GM19099 (cell line): ENCODE measurements around the gene FLG2.

Source experiments
- POLR2A ChIP-seq: IDR thresholded peaks from 3 replicates; pipeline ENCODE4 v1.6.1; 2011; ENCODE audit warnings: low read depth; ENCODE audit not compliant: insufficient read length; ENCODE audit errors: extremely low read depth

The FLG2 gene

DNA sequence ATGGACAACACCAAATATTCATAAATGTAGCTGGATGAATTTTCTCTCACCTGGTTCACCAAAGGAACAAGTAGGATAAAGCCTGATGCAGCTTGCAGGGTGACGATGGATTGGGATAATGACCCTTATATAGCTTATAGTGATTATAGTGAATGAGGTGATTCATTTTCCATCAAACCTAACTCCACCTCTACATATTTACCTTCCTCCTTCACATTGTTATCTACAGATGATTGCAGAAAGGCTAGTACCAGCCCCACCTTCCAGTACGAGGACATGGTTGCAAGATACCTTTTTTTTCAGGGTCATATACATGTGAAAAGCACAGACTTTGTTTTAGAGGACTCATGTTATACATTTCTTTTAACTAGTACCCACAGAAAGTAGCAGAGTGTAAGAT lies at the start of gene FLG2:
FLG2 (minus strand) TSS at position 101 of the 400 bp plus-strand sequence. CDS start 1,122 bp downstream, outside the sequence.
- no peak for TF ChIP-seq POLR2A

DNA sequence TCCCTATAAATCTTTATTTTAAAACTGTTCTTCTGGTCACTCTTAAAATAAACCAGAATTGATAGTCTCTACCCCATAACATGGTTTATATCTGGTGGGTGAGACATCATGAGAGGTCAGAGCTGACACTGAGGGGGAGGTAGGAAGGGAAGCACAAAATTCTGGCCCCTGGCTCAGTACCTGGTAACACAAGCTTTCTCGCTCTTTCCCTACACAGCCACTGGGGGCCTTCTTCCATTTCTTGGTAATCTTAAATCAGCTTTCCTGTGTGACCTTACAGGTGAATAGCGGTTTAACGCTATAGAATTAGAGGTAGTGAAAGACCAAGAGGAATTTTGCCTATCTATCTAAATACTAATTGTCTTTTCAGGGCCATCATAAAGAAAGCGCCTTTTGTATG lies 48.9 kb upstream of the FLG2 start:
- TF ChIP-seq POLR2A, result no peak

DNA sequence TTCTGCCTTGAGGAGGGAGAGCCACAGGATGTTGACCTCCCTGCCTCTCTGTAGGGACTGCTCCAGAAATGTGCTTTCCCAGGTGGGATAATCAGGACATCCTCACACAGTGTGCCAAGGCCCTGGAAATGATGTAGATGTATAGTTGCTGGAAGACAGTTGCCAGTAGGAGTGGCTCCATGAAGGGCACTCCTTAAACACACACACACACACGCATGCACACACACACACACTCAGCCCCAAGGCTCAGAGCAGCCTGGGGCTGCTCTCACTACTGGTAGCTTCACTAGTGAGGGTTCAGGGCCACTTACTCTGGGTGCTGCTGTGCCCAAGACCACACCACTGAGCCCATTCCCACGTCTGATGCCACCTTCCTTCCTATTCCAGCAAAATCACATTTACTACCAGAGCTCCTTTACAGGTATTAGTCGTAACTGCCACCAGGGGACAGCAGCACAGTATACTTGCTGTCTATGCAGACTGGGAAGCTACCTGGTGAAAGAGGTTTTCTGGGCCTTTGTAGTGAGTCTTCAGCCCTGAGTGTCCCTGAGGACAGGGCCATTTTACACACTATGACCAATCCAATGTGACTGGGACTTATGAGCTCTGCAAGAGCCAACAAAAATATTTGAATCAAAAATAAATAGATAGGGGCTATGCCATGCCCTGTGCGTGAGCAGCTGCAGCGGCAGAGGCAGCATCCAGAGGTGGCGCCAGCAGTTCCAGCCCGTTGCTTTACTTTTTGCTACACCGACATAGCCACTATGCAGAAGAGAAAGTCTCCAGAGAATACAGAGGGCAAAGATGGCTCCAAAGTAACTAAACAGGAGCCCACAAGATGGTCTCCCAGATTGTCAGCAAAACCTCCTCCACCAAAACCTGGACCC lies 39.2 kb upstream of the FLG2 start:
- no peak for TF ChIP-seq POLR2A

DNA sequence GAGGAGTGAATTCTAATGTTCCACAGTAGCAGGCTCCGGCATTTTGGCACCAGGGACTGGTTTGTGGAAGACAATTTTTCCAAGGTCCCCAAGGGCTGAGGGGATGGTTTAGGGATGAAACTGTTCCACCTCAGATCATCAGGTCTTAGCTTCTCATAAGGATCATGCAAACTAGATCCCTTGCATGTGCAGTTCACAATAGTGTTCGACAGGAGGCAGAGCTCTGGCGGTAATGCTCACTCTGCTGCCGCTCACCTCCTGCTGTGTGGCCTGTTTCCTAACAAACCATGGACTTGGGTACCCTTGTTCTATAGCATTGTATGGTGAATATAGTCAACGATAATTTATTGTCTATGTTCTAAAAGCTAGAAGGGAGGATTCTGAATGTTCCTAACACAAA lies 37.7 kb upstream of the FLG2 start:
- no peak for TF ChIP-seq POLR2A

DNA sequence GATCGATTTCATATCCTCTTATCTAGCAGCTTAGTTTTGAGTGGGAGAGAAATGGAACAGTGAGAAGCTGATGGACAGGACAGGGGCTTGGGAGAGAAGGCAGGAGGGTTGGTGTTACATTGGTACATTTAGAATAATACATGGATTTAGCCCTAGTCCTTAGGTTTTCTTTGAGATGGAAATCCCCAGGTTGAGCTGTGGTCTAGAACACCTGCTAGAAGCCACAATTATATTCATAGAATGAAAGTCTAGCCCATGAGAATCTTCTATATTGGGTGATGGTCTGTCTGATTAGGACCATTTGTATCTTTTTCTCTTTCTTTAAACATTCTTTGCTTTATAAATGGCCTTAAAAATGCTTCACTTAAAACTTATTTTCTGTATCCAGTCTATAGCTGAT lies 34.3 kb upstream of the FLG2 start:
- TF ChIP-seq POLR2A, result no peak

DNA sequence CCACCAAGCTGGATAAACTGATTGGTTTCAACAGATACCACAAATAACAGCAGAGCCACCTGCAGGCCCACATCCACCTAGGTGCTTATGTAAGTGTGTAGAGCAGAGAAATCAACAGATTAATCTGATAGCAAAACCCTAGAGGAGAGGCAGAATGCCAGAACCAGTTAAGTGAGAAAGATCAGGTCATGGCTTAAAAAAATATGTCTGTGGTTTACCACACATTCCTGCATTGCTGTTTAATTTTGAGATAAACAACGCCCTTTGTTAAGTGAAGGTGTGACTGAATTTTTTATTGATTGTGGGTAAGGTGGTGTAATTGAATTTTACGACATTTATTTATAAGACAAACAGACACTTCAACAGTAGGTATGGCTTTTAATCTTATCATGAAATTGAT lies 33.1 kb upstream of the FLG2 start:
- TF ChIP-seq POLR2A, result no peak

DNA sequence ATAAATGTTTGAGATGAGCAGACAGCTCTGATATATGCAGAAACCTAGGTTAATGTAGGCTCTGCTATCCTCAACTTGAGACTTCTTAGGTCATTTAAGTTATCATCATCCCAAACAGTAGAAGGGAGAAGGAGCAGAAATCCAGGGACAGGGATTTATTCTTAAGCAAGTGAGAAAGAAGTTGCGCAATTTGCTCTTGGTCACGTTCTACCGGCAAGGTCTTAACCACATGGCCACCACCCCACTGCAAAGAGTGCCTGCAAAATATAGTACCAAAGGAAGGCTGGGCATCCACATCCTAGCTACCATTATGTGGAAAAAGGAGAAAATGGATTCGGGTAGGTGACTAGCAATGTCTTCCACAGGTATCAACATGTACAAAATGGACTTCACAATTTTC lies 29.1 kb upstream of the FLG2 start:
- no peak for TF ChIP-seq POLR2A

DNA sequence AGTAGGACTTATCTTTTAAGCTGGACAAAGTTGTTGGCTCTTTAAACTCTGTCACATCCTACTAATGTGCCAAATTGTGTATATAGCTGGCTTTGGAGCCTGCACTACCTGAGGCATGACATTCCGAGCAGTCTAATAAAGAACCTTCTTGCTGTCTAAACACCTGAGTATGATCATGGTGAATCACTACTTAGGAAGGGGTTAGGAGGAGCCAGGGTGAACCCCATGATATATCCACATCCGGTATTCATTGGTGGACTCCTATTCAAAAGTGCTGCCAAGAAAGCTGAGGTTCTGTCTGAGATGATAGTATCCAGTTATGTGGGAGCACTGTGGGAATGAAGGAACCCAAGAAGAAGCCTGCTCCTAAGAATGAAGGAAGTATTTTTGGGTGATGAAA lies 27.1 kb upstream of the FLG2 start:
- TF ChIP-seq POLR2A, result no peak

DNA sequence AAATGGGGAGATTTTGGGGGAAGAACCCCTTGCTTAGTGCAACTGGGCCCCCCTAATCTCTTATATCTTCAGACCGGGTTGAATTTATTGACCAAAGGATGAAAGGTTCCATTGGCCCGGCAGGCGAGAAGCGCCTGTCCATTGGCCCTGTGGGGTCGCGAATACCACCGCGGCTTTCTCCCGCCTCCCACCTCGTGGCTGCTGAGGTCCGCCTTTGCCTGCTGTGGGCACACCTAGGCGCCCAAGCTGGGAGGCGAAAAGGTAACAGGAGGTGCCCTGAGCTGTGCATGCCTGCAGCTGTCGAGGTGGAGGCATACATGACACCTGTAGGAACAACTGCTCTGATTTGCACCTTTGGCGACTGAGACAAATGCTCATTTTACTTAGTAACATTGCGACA lies 21.1 kb upstream of the FLG2 start:
- no peak for TF ChIP-seq POLR2A

DNA sequence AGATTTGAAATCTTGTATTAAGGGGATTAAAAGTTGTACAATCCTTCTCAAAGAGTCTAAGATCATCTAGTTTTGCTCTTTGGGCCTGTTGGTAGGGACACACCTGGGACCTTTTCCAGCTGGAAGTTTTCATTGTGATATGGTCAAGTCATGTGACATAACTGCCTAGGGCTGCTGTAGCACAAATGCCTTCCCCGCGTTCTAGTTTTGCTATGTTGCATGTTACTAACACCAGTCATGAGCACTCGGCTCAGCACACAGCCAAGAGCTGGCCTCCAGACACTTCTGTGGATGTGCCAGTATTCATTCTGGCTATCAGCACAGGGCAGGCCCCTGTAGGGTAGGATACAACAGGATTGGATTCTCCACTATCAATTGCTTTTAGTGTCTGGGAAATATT lies 14.6 kb upstream of the FLG2 start:
- TF ChIP-seq POLR2A, result no peak

DNA sequence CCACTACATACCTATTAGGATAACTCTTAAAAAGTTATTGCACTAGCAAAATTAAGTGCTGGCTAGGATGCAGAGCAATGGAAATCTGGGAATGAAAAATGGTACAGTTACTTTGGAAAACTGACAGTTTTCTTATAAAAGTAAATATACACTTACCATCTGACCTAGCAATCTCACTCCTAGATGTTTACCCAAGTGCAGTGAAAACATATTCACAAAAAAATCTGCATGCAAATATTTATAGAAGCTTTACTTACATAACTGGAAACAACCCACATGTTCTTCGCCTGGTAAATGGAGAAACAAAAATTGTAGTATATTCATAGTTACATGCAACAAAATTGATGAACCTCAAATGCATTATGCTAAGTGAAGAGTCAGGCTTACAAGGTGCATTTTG lies 12.9 kb upstream of the FLG2 start:
- no peak for TF ChIP-seq POLR2A

DNA sequence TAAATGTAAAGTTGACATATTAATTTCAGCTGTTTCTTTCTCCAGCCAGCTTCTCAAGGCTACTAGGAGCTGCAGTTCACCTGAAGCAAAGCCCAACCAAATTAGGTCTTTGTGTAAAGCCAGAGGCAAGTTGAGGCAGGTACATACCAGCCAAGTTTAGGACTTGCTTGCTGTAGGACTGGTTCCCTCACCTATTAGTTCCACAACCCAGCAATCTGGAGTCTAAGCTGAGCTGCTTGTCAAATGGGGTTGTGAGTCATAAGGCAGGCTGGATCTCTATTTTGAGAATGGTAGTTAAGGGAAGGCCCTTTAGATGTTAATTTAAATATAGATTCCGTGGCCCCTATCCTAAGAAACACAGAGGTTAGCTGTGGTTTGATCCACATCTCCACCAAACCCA lies 7.6 kb upstream of the FLG2 start:
- no peak for TF ChIP-seq POLR2A

DNA sequence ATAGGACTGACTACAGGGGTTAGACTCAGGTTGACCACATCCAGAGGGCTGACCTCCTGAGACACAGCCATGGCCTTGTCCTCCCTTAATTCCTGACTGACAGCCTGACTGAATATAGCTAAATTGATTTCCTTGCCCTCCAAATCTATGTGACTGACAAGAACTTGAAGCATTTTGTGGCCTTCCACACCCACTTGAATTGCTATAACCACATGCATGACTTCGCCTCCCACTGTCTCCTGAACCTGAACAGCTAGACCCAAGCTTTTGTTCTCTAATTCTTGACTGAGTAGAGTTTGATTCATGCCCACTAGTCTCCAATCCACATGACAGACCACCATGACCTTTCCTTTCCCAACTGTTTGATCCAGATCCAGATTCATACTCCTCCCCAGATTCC lies 3.1 kb downstream of the FLG2 start:
- no peak for TF ChIP-seq POLR2A

DNA sequence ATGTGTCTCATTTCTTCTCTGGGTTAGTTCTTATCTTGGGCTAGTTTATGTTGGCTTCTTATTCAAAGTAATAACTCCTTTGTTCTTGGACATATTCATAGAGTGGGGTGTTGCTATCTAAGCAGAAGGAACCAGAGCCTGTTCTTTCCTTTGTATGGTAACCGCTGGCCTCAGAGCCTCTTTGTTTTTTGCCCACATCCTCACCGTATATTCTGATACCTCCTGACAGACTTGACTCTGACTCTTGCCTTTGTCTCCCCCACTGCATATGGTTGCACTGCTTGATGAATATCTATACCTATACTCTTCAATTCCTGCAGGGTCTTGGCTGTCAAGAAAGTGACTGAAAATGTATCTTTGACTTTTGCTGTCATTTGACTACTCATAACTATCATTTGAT lies 10.2 kb downstream of the FLG2 start:
- no peak for TF ChIP-seq POLR2A

DNA sequence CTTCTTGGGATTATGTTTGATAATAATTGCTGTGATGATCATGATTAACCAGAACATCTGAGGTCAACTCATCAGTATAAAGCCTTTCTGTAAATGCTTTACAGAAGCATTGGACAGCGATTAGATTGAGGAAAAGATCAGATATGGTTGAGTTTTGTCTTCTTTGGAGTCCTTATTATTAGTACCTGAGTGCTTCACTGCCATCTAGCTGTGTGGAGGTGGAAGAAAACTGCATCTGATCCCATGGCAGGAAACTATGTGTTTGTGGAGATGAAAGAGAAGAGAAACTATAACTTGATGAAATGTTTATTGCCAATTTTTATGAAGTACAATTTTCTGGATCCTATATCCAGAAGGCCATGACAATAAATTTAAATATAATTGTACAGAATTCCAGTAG lies 11.4 kb downstream of the FLG2 start:
- TF ChIP-seq POLR2A, result no peak

DNA sequence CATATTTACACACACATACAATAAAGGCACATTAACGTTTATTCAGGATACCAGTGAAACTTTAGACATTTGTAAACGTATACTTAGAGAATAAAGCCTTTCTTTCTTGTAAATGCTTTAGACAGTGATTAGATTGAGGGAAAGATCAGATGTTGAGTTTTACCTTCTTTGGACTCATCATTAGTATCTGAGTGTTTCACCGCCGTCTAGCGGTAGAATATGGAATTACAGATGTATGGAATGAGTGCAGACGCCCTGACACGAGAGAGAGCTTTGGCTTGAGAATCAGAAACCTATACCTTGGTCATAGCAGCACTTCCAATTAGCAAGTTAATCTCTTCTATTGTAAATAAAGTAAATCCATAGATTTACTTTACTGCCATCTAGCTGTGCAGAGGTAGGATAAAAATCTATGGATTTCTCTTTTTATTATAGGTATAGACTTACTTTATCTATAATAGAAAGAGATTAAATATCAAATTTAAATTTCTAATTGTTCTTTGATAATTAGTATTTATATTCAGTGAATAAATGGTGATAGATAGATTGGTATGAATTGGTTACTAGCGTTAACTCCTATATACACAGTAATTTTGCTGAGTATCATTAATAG lies 12.6 kb downstream of the FLG2 start:
- no peak for TF ChIP-seq POLR2A
